Urinary bladder (tissue), 4 donors: Measurements from ENCODE around the gene MS4A18. TPM values are rescaled to one million over a fixed set of nuclear protein-coding genes. Genes with fewer than 3 reads are reported as not detected.
"Not testable (repeated sequence)": the region's sequence is repeated elsewhere in the genome, so short reads cannot be mapped to it uniquely, and the experiment has no call there.

ENCODE experiments used
- DNase-seq: peaks from one replicate; pipeline ENCODE4 v3.0.0-alpha.2; 2015; ENCODE audit errors: extremely low spot score
- H3K27ac ChIP-seq: one replicate; pipeline ENCODE4 v1.5.1; 2013; ENCODE audit warnings: low read depth, mild to moderate bottlenecking, moderate library complexity
- H3K36me3 ChIP-seq: one replicate; pipeline ENCODE4 v1.6.1; 2013; ENCODE audit warnings: mild to moderate bottlenecking, moderate library complexity; ENCODE audit not compliant: insufficient read depth
- H3K4me1 ChIP-seq: one replicate; pipeline ENCODE4 v1.6.1; 2013; ENCODE audit warnings: mild to moderate bottlenecking, moderate library complexity; ENCODE audit not compliant: insufficient read depth
- H3K4me3 ChIP-seq: one replicate; pipeline ENCODE4 v1.5.1; 2013; ENCODE audit warnings: low read depth, low read length
- WGBS: extraction: QIAGEN DNeasy Blood & Tissue Kit; methylation state at CpG from one replicate; pipeline ENCODE4 v1.1.7; 2013; 5-methylcytosine and 5-hydroxymethylcytosine counted together
- polyA plus RNA-seq: library from polyadenylated mRNA; stranded (reverse); fragments of 200-250 nt; gene quantifications from one replicate; pipeline ENCODE4 v1.2.3, GENCODE V29; 2013
- total RNA-seq: library from RNA; depleted of rRNA; stranded (reverse); fragments of >200 nt; gene quantifications from one replicate; pipeline ENCODE4 v1.2.3, GENCODE V29; 2014
- donor health status: healthy with polysubstance abuse.
- donor health status: healthy.

MS4A18 gene
- total RNA-seq (not detected), polyA plus RNA-seq (not detected)

GRCh38 chr11:60724420-60724819 is at the start of gene MS4A18:
TSS of gene MS4A18 (plus strand) at chr11:60724720.
- Histone ChIP-seq H3K4me1 (no peaks in the 10 kb centered on the region), H3K27ac (no peak within 1 kb of the TSS), H3K4me3 (no peak within 1 kb of the TSS), H3K36me3 (no peaks in the 10 kb centered on the region)
- no peak for DNase-seq
- 80% methylated on average over 3 of the region's 3 CpGs for WGBS

DNA sequence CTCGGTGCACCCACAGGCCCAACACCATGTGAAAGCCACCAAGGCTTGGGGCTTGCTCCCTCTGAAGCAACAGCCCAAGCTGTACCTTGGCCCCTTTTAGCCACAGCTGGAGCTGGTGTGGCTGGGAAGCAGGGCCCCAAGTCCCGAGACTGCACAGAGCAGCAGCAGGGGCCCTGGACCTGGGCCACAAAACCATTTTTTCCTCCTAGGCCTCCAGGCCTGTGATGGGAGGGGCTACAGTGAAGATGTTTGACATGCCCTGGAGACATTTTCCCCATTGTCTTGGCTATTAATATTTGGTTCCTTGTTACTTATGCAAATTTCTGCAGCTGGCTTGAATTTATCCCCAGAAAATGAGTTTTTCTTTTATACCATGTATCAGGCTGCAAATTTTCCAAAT is 46.3 kb upstream of the MS4A18 start:
- WGBS = 90% methylated on average over 2 of the region's 2 CpGs
- not testable (repeated sequence) for H3K36me3 ChIP-seq, DNase-seq

GRCh38 chr11:60679879-60680278 is 44.6 kb upstream of the MS4A18 start:
- DNase-seq = no peak
- Histone ChIP-seq H3K36me3 (no peaks in the 10 kb centered on the region), H3K4me3 (no peak overlapping the region), H3K4me1 (no peaks in the 10 kb centered on the region), H3K27ac (no peak overlapping the region)

More for the DNA sequence above, 46.3 kb upstream of the MS4A18 start:
- not testable (repeated sequence) for H3K4me1 ChIP-seq, H3K4me3 ChIP-seq, H3K27ac ChIP-seq

DNA sequence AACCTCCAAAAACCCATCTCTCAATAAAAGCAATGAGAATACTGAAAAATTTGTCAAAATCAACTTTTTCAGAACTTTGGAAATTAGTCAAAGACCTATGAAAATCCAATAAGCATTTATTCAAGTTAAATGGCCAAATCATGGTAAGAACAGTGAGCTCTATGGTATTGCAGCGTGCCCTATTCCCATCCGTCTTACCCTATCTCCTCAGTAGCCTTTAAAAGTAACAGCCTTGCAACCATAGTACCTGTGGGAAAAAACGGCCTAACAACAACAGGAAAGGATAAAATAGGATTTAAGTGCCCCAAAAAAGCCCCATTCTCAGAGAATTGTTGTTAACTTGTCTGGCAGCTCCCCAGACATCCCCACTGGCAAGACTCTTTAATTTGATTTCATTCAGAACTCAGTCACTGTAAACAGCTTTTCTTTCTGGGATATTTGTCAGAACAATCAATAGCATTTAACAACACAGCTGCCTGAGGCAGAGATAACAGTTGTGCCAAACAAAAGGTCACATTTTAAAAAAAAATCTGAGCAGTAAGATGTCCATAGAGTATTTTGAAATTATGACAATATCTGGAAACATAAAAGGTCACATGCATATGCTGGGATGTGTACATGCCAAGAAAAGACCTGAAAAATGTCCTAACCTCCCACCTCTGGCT is 43.9 kb upstream of the MS4A18 start:
- no peak for DNase-seq
- Histone ChIP-seq H3K36me3 (no peaks in the 10 kb centered on the region), H3K4me3 (no peak overlapping the region), H3K4me1 (no peaks in the 10 kb centered on the region), H3K27ac (no peak overlapping the region)
- WGBS = 68% methylated on average over 3 of the region's 3 CpGs

DNA sequence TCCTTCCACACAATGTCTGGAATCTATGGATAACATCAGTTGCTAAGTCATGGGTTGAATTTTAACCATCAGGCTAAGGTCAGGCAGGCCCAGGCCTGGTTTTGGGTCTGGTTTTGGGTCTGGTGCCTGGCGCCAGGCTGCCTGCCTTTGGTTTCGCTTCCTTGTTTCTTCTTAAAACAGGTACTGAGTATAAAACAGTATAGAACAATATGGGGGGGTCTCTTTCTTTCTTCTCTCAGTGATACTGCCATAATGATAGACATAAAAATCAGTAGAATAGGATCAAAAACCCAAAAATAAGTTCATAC is 40.0 kb upstream of the MS4A18 start:
- H3K27ac ChIP-seq, H3K4me3 ChIP-seq, DNase-seq, H3K36me3 ChIP-seq, H3K4me1 ChIP-seq: not testable (repeated sequence)
- 90% methylated on average over 2 of the region's 2 CpGs for WGBS

DNA sequence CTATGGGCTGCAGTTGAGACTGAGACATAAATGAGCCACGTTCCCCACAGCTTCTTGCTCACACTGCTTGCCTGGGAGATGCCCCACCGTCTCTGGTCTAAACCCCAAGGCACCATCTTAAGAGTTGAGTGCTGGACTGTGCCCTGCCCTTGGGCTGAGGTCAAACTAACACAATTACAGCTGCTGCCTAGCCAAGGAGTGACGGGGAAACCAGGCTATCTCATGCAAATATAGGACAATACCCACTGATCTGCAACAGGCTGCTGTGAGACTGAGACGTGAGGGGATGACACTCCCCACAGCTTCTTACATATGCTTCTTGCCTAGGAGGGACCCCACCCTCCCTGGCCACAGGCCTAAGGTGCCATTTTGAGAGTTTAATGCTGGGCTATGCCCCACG is 32.9 kb upstream of the MS4A18 start:
- 76% methylated on average over 5 of the region's 5 CpGs for WGBS
- Histone ChIP-seq H3K4me3 (no peak overlapping the region), H3K36me3 (no peaks in the 10 kb centered on the region), H3K27ac (no peak overlapping the region), H3K4me1 (no peaks in the 10 kb centered on the region)
- no peak for DNase-seq

- Histone ChIP-seq H3K4me1 (no peaks in the 10 kb centered on the region), H3K4me3 (no peak within 1 kb of the TSS), H3K36me3 (no peaks in the 10 kb centered on the region), H3K27ac (no peak within 1 kb of the TSS)
- WGBS = 7% methylated on average over 2 of the region's 2 CpGs
- DNase-seq = no peak
Measured at GRCh38 chr11:60699284-60699691, 25.2 kb upstream of the MS4A18 start, which contains the start of gene MS4A8. TSS of gene MS4A8 (plus strand) at chr11:60699612. CDS start at chr11:60700861, 1,249 bp downstream.

DNA sequence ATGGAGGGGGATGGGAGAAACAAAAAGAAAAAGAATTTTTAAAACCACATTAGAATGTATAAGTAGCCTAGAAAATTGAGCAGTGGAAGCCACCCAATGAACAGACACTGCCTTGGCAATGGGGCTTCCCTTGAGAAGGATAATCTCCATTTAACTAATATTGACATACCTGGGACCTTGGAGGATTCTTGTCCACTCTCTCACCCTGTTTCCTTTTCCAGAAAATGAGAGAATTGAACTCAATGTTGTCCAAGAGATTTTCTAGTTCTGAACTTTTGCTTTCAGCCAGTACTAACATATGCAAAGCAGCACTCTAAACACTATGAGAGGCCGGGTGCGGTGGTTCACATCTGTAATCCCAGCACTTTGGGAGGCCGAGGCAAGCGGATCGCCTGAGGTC is 24.6 kb upstream of the MS4A18 start:
- no peaks in the 10 kb centered on the region for H3K4me1 ChIP-seq
- H3K36me3 ChIP-seq = no peaks in the 10 kb centered on the region
- no peak overlapping the region for H3K4me3 ChIP-seq
- DNase-seq = no peak
- no peak overlapping the region for H3K27ac ChIP-seq
- WGBS = 93% methylated on average over 5 of the region's 5 CpGs

DNA sequence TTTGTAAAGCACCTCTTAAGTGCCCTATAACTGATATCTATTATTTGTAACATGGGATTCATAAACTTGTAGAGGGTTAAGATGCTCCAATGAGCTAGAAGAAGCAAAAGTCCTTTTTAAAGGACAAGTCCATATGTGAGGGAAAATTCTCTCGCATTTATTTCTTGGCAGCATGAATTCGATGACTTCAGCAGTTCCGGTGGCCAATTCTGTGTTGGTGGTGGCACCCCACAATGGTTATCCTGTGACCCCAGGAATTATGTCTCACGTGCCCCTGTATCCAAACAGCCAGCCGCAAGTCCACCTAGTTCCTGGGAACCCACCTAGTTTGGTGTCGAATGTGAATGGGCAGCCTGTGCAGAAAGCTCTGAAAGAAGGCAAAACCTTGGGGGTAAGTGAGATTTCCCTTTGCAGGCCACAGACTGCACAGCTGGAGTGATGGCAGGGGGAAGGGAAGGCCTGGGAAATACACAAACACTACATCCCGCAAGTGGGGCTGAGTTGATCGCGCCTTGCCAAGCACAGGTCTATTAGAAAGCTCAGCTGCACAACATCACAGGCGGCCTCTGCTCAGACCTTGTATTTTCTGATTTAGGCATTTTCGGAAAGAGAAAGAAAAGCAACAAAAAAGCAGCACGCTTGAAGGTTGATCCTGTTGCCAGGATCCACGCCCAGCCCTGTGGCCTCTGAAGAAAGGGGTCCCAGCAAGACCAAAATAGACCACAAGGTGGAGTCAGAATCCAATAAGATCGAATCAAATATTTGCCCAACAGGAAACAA is 23.6 kb upstream of the MS4A18 start:
- Histone ChIP-seq H3K4me1 (no peaks in the 10 kb centered on the region), H3K27ac (no peak overlapping the region), H3K36me3 (no peaks in the 10 kb centered on the region), H3K4me3 (no peak overlapping the region)
- peak; percentile 23 for DNase-seq
- WGBS = 56% methylated on average over 14 of the region's 14 CpGs

- Histone ChIP-seq H3K4me3 (no peak overlapping the region), H3K27ac (no peak overlapping the region), H3K4me1 (no peaks in the 10 kb centered on the region), H3K36me3 (no peaks in the 10 kb centered on the region)
- 69% methylated on average over 4 of the region's 4 CpGs for WGBS
- DNase-seq = no peak
Measured at GRCh38 chr11:60701469-60701818, 23.1 kb upstream of the MS4A18 start.

- 87% methylated on average over 12 of the region's 12 CpGs for WGBS
- no peak for DNase-seq
- Histone ChIP-seq H3K36me3 (no peaks in the 10 kb centered on the region), H3K4me1 (no peaks in the 10 kb centered on the region), H3K4me3 (no peak overlapping the region), H3K27ac (no peak overlapping the region)
Measured at GRCh38 chr11:60703374-60703773, 21.1 kb upstream of the MS4A18 start.

DNA sequence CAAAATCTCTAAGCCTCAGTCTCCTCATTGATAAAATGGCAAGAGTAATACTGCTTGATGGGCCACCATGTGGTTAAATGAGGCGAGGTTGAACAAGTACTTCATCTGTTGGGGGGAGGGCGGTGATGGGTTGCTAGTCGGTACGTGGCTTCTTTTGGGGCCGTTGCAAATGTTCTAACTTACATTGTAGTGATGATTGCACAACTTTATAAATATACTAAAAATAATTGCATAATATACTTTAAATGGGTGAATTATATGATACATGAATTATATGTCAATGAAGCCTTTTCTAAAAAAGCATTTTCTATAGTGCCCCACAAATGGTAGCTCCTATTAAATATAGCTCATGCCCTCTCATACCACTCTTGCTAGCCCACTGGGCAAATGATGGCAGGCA is 18.6 kb upstream of the MS4A18 start:
- Histone ChIP-seq H3K4me1 (no peaks in the 10 kb centered on the region), H3K4me3 (no peak overlapping the region), H3K27ac (no peak overlapping the region), H3K36me3 (no peaks in the 10 kb centered on the region)
- DNase-seq = no peak
- WGBS = 75% methylated on average over 5 of the region's 5 CpGs

DNA sequence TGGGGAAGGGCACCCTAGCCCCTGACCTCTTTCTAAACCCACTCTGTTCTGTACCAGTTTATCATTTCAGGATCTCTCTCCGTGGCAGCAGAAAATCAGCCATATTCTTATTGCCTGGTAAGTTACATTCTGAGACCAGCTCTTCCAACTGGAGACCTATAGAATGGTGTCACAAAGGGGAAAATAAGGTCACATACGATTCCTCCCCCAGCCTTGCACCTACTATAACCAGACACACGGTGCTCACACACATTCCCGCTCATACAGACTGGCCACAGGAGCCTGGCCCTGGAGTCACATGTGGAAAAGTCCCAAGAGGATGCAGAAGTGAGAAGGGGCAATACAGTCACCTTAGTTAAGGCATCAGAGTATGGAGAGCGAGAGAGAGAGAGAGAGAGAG is 17.6 kb upstream of the MS4A18 start:
- H3K36me3 ChIP-seq = no peaks in the 10 kb centered on the region
- DNase-seq = no peak
- 76% methylated on average over 5 of the region's 5 CpGs for WGBS

DNA sequence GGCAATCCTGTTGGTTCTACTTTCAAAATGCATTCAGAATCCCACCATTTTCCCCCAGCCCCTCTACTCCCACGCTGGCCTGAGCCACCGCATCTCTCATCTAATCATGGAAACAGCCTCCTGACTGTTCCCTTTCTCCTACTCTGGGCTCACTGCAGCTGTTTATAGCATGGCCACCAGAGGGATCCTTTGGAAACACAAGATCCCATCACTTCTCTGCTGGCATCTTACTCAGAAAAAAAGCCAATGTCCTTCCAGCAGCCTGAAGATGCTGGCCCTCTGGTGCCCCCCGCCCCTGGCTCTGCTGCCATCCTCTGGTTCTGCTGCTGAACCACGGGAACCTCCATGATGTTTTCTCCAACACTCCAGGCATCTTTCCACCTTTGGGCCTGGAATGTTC is 14.0 kb upstream of the MS4A18 start:
- Histone ChIP-seq H3K4me3 (no peak overlapping the region), H3K4me1 (no peaks in the 10 kb centered on the region), H3K36me3 (no peaks in the 10 kb centered on the region), H3K27ac (no peak overlapping the region)
- WGBS = 80% methylated on average over 4 of the region's 4 CpGs
- DNase-seq = no peak

More for the DNA sequence above, 17.6 kb upstream of the MS4A18 start:
- no peak overlapping the region for H3K27ac ChIP-seq
- no peak overlapping the region for H3K4me3 ChIP-seq
- H3K4me1 ChIP-seq = no peaks in the 10 kb centered on the region
